ENCODE results near the gene DBNL. TPM values are rescaled to one million over a fixed set of nuclear protein-coding genes. Genes with fewer than 3 reads are reported as not detected.

Gene DBNL
- total RNA-seq, 1 experiment from 2014 or later = 111 TPM

Small RNA genes lying within 50 kb of the gene (microRNA-seq; reads per million reads assigned to microRNA genes)
- gene MIR6837 (ENCODE audit: unreplicated experiment) (not detected), gene MIR6838 (ENCODE audit: unreplicated experiment) (0.95 reads per million)

Other genes with a start within 250 kb of the DBNL start
- 224 TPM for gene MRPS24, start 175.2 kb upstream of the DBNL start, total RNA-seq (2021; ENCODE audit: unreplicated experiment)
- gene URGCP, start 138.1 kb upstream of the DBNL start, total RNA-seq (2021; ENCODE audit: unreplicated experiment) = 34.3 TPM
- 35.9 TPM for gene UBE2D4, start 118.3 kb upstream of the DBNL start, total RNA-seq (2021; ENCODE audit: unreplicated experiment)
- not detected for gene SPDYE1, start 46.8 kb upstream of the DBNL start, total RNA-seq (2021; ENCODE audit: unreplicated experiment)
- gene PGAM2, start 20.9 kb downstream of the DBNL start, total RNA-seq (2021; ENCODE audit: unreplicated experiment) = 1.3 TPM
- 36.9 TPM for gene POLM, start 37.8 kb downstream of the DBNL start, total RNA-seq (2021; ENCODE audit: unreplicated experiment)
- 0.62 TPM for gene AEBP1, start 59.6 kb downstream of the DBNL start, total RNA-seq (2021; ENCODE audit: unreplicated experiment)
- 195 TPM for gene POLD2, start 78.8 kb downstream of the DBNL start, total RNA-seq (2021; ENCODE audit: unreplicated experiment)
- not detected for gene MYL7, start 96.6 kb downstream of the DBNL start, total RNA-seq (2021; ENCODE audit: unreplicated experiment)
- gene GCK, start 144.7 kb downstream of the DBNL start, total RNA-seq (2021; ENCODE audit: unreplicated experiment) = 0.36 TPM
- gene YKT6, start 156.3 kb downstream of the DBNL start, total RNA-seq (2021; ENCODE audit: unreplicated experiment) = 207 TPM